HG03558 (cell line): ENCODE data around the gene UNC50.

Experiments used
- ATAC-seq: cut with Tn5 transposase; IDR thresholded peaks from one replicate; pipeline ENCODE4 v1.9.1; 2021; ENCODE audit warnings: moderate number of reproducible peaks; ENCODE audit not compliant: unreplicated experiment; ENCODE audit errors: extremely low read depth

UNC50 gene

DNA sequence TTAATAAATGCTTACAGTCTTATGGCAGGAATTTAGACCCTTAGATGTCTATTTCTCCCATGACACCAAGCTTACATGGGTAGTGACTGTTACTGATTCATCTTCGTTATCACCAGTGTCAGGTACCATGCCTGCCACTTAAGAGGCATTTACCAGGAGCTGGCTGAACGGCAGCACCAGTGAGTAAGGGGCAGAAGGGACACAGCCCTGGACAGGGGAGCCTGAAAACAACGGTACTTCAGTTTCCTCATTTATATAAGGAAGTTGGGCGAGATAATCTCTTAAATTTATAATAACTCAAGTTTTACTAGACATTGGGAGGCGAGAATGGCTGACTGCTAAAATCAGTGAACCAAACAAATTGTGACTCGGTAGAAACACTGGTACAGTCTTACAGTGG is 1.3 kb upstream of the UNC50 start:
- ATAC-seq: no peak

DNA sequence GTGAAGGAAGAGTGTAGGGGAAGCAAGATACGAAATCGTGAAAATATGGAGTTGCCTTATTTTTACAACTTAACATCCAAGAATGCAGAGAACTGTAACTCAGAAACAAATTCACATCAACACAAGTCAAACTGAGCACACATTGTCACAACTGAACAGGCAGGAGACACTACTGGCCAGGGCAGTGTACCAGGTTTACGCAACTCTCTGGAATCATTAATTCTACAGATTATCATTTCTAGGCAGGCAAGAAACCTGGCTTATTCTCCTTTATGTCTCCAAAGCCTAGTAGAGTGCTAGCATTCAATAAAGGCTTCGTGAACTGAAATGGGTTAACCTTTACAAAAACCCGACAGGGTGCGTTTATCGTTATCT is 661 bp upstream of the UNC50 start:
- ATAC-seq: no peak

DNA sequence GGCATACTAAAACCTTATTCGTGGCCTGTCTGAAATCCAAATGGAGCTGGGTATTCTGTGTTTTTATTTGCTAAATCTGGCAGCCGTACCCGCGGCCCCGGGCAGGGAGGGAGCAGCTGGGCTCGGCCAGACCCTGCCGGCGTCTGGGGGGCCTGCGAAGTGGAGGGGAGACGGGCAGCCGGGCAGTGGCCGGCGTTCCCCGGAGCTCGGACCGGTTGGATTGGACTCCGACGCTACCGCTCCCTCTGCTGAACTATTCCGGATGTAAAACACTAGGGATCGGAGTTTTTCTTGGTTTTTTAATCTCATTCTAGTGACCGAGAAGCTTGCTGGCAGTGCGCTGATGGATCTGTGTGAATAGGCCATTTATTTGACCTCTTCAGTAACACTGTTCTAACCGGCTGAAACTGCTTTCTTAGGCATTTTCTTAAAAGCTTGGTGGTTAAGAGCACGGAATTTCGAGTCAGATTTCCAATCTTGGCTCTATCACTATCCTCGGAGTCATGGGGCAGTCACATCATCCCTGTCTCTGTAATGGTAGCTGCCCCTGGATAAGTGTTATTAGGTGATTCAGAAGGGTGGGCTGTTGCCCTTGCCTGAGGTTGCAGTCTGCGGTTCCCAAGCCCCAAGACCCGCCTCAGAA is 694 bp downstream of the UNC50 start:
- no peak for ATAC-seq

DNA sequence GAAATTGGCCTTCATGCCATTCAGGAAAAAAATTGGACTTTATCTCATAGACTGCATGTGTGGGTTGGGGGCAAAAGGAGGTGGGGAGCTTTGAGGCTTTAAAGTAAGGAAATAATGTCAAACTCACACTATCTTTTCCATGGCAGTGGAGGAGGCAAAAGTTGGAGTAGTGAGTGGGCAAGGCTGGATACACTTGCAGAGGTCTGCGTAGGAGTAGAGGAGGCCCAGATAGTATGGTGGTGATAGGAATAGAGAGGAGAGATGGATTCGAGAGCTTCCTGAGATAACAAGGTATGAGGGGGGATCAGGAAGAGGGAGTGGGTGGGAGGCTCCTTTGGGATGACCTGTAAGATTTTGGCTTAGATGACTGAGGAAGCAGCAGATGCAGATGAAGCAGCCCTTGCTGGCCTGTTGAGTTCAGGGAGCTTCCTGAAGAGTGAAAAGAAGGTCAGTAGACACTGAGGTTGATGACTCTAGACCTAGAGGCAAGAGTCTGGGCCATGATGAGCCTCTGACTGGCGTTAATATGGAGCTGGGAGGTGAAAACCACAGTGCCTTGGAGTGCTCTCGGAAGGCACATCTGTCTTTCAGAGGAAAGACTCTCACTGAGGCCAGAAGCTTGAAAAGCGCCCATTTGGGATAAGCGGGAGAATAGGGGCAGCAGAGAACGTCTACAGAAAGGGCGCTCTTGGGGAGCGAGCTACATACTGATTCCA is 5.8 kb downstream of the UNC50 start:
- no peak for ATAC-seq

DNA sequence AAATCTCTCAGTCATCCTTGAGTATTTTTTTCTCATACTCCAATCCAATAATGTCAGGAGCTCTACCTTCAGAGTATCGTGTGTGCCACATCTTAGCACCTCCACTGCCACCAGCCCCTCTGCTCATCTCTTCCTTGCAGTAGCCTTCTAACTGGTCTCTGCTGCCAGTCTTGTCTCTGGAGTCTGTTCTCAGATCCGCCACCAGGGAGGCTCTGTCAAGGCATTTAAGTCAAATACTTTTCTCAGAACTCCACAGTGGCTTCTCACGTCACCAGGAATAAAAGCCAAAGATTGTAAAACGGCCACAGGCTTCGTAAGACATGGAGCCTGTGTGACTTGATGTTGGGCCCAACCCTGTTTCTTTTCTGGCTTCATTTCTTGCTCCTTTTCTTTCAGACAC is 7.1 kb downstream of the UNC50 start:
- no peak for ATAC-seq

DNA sequence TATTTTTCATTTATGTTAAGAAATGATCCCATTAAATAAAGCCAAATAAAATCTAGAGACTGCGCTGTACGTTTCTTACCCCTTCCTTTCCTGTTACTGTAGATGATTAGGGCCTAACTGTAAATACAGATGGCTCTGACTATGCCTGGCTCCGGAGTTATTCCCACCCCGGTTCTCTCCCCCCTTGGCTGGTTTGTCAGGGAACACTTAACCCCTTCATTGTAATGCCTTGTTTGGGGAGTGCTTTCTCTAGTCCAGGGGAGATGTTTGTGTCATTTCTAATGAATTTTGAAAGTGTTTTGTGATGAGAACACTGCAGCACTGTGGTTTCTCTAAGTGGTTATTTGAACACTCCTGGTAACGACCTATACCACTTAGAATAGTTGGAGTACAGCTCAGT is 8.8 kb downstream of the UNC50 start:
- ATAC-seq: no peak

DNA sequence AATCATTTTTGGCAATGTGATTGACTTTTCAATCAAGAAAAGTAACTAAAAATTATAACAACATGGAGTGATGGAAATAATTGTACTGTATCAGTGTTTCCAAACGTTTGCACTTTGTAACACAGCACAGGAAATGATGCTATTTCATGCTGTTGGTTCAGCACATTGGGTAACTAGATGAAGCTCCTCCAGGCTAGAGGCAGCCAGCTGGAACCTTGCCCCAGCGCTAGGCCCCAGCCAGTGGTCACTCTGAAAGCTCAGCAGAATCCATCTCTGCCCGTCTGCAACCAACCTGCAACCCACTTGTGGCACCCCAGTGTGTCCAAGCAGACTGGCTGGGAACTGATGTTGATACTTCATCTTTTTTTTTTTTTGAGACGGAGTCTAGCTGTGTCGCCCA is 15.3 kb downstream of the UNC50 start:
- ATAC-seq: no peak

DNA sequence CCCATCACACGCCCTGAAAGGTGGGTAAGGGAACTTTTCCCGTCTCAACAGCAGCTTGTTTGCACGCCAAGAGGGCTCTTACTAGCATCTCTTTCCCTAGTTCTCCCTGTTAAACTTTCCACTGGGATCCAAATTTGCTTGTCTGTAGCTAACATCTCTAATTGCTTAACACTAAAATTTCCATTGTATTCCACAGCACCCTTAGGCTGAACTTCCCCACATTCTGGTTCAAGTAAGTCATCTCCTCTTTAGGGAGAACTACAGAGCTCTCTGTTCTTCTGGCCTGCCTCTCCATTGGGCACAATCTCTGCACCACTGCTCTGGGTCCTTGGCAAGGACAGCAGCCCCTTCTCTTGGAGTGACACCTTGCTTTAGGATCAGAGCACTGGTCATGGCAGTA is 24.0 kb downstream of the UNC50 start:
- no peak for ATAC-seq

DNA sequence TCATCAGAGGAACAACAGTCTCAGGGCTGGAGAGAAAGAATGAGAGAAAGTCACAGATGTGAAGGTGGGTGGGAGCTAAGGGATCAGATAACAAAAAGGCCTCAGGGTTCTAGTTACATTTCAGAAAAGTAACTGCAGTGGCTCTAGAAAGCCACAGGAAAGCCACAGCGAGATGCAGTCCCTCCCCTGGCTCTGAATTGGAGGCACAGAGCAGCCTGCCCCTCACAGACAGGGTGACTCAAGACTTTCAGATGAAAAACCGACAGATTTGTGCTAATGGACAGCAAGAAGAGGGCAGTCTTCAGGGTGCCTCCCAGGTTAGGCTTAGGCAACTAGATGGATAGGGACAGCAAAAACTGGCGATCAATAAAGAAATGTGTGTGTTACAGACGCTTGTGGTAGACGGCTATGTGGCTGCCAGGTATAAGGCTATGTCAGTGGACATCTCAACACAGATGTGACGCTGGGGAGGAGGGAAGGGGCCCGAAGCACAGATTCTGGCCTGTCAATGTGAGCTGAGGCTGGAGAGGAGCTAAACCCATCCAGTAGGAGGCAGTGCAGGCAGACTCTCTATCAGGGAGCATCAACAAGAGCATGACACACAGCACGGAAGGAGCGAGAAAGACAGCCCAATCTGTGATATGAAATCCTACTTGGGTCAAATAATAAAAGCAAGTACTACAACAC is 26.2 kb downstream of the UNC50 start:
- no peak for ATAC-seq

DNA sequence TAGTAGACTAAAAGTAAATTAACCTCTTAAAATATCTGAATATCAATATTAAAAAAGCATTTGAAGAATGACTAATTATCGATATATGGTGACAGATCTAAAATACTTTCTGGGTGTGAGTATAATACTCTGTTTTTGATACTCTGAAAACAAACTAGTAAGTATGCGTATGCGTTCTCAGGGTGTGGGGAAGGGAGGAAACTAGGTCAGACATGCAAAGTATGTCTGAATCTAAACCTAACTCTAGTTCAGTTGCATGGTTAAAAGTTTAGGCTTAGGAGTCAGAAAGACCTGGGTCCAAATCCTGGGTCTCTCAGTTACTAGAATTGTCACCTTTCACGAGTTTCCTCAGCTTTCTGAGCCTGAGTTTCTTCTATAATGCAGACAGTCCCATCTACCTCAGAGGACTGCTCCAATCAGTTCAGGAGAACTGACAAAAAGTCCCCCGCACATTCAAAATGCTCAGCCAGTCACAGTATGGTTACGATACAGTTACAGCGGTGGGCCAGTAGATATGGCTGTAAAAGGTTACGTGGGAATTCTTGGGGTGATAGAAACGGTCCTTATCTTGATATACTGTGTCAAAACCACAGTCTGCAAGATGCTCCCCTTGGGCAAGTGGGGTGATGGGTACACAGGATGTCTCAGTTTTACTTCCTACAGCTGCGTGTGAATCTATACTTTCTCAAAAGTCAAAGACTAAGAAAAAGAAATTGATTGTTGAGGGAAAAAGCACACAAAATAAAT is 29.2 kb downstream of the UNC50 start:
- no peak for ATAC-seq

DNA sequence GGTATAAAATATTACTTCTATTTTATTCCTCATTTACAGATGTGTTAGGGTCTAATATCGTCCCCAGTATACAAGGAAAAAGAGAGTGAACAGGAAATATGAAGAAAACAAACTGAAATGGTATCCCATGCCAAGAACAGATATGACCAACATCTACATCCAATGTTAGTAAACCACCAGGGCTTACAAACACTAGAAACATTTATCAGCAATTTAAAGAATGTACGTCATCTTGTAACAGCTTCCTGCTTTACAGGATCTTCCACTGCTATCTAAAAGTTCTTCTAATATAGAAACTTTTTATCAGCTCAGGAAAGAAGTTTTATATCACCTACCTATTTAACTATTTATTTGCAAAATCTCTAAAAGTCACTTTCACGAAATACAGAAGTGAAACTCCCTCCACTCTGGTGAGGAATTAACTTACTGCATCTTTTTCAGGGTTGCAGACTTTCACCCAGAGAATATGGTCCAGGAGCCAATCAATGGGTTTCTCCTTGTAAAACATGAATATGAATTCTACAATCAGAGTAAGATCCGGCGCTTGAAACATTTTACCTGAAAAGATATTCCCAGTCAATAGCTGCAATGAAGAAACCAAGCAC is 35.2 kb downstream of the UNC50 start:
- ATAC-seq: no peak

DNA sequence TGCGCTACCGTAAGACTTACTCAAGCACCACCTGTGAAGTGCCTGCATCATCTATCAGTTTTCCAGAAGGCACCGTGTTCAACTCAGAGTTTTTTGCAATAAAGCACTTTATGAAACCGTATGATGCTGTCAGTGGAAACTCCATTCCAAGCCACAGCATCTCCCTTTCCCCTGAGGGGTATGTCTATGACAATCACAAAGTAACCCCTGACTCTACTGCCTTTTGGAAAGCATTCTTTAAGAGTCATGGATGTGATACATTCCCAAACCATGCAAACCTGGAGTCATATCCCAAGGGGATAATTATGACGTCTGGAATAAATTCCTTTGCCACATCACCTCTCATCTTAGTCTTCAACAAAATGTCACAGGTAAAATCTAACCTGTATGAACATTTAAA is 39.2 kb downstream of the UNC50 start:
- ATAC-seq: no peak

DNA sequence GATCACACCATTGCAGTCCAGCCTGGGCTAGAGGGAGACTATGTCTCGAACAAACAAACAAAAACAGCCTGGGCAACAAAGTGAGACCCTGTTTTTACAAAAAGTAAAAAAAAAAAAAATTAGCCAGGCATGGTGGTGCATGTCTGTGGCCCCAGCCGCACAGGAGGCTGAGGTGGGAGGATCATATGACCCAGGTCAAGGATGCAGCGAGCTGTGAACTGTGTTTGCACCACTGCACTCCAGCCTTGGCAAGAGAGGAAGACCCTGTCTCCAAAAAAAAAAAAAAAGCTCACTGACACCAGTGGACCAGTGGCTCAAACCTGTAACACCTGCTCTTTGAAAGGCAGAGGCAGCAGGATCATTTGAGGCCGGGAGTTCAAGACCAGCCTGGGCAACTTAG is 40.1 kb downstream of the UNC50 start:
- ATAC-seq: no peak

DNA sequence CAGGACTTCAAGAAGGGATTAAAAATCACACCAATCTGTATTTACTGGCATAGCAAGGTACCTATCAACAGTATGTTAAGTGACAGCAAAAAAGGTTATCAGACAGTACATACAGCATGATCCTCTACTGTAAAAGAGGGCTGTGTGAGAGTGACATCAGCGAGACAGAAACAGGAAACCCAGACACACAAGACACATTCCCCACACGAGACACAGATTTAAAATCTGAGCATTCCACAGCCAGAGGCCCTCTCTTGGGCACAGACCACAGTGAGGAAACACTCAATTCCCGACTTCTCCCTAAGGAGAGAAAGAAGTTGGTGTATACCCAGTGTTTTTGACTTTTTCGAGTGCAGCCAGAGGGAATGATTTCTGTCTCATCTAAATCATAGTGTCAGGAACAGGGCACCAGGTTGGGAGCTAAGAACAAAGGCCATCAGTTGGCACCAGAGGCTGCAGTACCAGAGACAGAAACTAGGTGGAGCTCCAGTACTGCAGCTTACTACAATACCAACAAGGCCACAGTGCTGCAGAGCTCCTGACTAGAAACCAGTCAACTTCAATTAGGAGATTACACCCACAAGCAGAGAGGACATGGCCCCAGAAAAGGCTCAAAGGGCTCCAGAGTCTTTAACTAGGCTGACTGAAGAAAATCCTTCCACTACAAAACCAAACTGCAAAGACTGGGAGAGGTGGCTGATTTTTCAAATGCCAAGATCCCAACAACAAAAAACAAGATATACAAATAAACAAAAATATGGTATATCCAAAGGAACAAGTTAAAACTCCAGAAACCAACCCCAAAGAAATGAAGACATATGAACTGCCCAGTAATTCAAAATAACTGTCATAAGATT is 41.0 kb downstream of the UNC50 start:
- no peak for ATAC-seq

DNA sequence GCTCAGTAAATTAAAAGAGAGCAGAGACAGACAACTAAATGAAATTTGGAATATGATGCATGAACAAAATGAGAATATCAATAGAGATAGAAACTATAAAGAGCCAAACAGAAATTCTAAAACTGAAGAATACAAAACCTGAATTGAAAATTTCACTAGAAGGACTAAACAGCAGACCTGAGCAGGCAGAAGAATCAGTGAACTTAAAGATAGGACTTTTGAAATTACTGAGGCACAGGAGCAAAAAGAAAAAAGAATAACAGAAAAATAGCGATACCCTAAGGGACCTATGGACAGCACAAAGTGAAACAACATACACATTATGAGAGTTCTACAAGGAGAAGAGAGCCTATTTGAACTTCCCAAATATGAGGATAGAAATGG is 41.6 kb downstream of the UNC50 start:
- no peak for ATAC-seq

DNA sequence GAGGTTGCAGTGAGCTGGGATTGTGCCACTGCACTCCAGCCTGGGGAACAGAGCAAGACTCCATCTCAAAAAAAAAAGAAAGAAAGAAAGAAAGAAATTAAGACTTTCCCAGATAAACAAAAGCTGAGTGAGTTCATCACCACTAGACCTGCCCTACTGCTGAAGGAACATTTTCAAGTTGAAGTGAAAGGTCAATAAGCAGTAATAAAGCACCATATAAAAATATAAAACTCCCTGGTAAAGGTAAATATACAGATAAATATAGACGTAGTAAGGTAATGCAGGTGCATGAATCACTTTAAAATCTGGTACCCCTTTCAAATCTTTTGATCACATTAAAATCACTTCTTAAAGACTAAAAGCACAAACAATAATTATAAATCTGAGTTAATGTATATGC is 42.6 kb downstream of the UNC50 start:
- ATAC-seq: no peak

DNA sequence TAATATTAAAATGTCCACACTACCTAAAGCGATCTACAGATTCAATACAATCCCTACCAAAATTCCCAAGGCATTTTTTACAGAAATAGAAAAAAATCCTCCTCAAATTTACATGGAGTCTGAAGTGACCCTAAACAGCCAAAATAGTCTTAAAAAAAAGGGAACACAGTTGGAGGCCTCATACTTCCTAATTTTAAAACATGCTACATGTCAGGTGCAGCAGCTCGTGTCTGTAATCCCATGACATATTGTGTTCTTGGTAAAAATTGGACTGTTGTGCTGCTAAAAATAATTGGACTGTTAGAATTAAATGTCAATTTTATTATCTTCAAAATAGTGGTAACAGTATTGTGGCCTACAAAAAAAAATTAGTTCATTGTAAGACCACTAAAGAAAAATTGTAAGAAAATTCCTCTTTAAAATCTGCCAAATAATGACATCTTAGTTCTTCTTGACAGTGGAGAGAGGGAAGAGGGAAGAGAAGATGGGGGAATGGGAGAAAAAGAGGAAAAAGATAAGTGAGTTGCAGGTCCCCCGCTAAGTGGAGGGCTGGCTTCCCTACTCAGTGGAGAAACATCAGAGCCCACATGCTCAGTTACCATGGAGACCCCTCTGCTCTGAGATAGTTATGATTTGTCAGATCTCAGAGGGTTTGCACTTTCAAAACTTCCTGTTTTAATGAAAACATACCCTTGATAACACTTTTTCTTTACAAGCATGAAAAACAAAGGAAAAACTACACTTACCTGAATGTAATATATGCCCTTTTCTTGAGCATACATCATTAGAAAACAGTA is 46.5 kb downstream of the UNC50 start:
- ATAC-seq: no peak

DNA sequence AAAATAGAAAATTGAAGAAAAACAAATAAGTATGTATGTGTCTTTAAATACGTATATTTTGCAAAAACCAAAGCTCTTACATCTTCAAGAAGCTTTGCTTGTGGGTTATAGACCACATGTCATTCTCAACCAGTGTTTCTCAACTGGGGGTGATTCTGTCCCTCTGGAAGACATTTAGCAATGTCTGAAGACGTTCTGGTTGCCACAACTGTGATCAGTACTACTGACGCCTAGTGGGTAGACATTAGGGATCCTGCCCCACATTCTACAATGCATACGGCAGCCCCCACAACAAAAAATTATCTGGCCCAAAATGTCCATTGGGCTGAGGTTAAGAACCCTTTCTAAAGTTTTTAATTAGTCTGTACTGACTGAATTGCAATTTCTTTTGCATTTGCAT is 48.4 kb downstream of the UNC50 start:
- ATAC-seq: no peak
